A673 (cell line): ENCODE measurements around the gene PHF20. TPM values are rescaled to one million over a fixed set of nuclear protein-coding genes. Genes with fewer than 3 reads are reported as not detected.
"Not testable (repeated sequence)": the region's sequence is repeated elsewhere in the genome, so short reads cannot be mapped to it uniquely, and the experiment has no call there.

ENCODE experiments used
- BruUV-seq: library from RNA; stranded (reverse); fragments of 400-500 nt; replicated peaks from 2 replicates; lab custom pipeline; 2021; lab: Mats Ljungman, UMichigan
- CTCF ChIA-PET: fragments of 300-600 bp; sonication (Branson Sonifier 250); formaldehyde crosslinking; loops from one replicate; lab custom pipeline; 2022; ENCODE audit warnings: antibody characterized with exemption; lab: Charles Lee
- POLR2A ChIA-PET: fragments of 300-600 bp; sonication (Branson Sonifier 250); formaldehyde crosslinking; loops from one replicate; lab custom pipeline; 2022; ENCODE audit warnings: antibody characterized with exemption; ENCODE audit not compliant: low non-redundant PET; lab: Charles Lee
- DNase-seq: peaks from one replicate; pipeline ENCODE4 v3.0.0-alpha.2; 2015; ENCODE audit warnings: low spot score
- H3K27ac ChIP-seq: fragments of 200-600 bp; sonication (generic); 2 replicates; pipeline ENCODE4 v1.5.1; 2016; ENCODE audit warnings: mixed run types, low read depth, mild to moderate bottlenecking, mixed read lengths, antibody characterized with exemption, low read length; ENCODE audit not compliant: poor library complexity, severe bottlenecking
- H3K27me3 ChIP-seq: fragments of 200-600 bp; sonication (generic); replicated peaks from 2 replicates; pipeline ENCODE4 v1.6.1; 2017; ENCODE audit warnings: mixed run types, low read depth, mild to moderate bottlenecking, mixed read lengths, antibody characterized with exemption, low read length; ENCODE audit not compliant: insufficient read depth, poor library complexity
- H3K36me3 ChIP-seq: fragments of 200-600 bp; sonication (generic); 2 replicates; pipeline ENCODE4 v1.6.1; 2016; ENCODE audit warnings: mixed run types, mild to moderate bottlenecking, mixed read lengths, antibody characterized with exemption, low read length; ENCODE audit not compliant: insufficient read depth, poor library complexity, severe bottlenecking
- H3K4me1 ChIP-seq: fragments of 200-600 bp; sonication (generic); 2 replicates; pipeline ENCODE4 v1.6.1; 2017; ENCODE audit warnings: mixed run types, mild to moderate bottlenecking, mixed read lengths, antibody characterized with exemption, low read length; ENCODE audit not compliant: insufficient read depth, poor library complexity, severe bottlenecking
- H3K4me3 ChIP-seq: fragments of 200-600 bp; sonication (generic); 2 replicates; pipeline ENCODE4 v1.5.1; 2016; ENCODE audit warnings: low read depth, mixed run types, mild to moderate bottlenecking, mixed read lengths, low read length; ENCODE audit not compliant: poor library complexity, severe bottlenecking
- H3K9me3 ChIP-seq: fragments of 200-600 bp; sonication (generic); 2 replicates; pipeline ENCODE4 v1.6.1; 2016; ENCODE audit warnings: mixed run types, low read depth, mild to moderate bottlenecking, mixed read lengths, antibody characterized with exemption, low read length; ENCODE audit not compliant: poor library complexity, severe bottlenecking
- CTCF ChIP-seq: fragments of 300-800, 200-600 bp; sonication (generic); conservative IDR thresholded peaks from 2 replicates; pipeline ENCODE4 v1.5.1; 2017; ENCODE audit warnings: low read depth, mild to moderate bottlenecking, antibody characterized with exemption, low read length, moderate library complexity, mixed read lengths
- EZH2 ChIP-seq: fragments of 200-600 bp; sonication (generic); IDR thresholded peaks from 2 replicates; pipeline ENCODE4 v1.6.1; 2017; ENCODE audit warnings: borderline replicate concordance, low read depth, mild to moderate bottlenecking, mixed read lengths, antibody characterized with exemption, low read length; ENCODE audit not compliant: poor library complexity, severe bottlenecking
- intact Hi-C: fragments of 100-400 bp; cut with micrococcal nuclease; formaldehyde crosslinking; loops from one replicate; pipeline ENCODE4 v1.10.0; 2022; ENCODE audit not compliant: unreplicated experiment
- total RNA-seq: library from RNA; stranded (reverse); gene quantifications from 2 replicates; pipeline ENCODE4 v1.2.3, GENCODE V29; 2021

Gene PHF20
- total RNA-seq, 1 experiment from 2014 or later, result 43.0 TPM

- CTCF ChIA-PET, result no interaction called here
- no peaks in the 10 kb centered on the region for H3K9me3 ChIP-seq
- DNase-seq, result no peak
- intact Hi-C loops, result no loop called here
- TF ChIP-seq EZH2 (no peak), CTCF (no peak)
- H3K27ac ChIP-seq, result peak overlapping the region; percentile 68
- no TSS peak for BruUV-seq
- peaks cover 38% of the 10 kb centered on the region for H3K4me1 ChIP-seq
- no peaks in the 10 kb centered on the region for H3K36me3 ChIP-seq
- POLR2A ChIA-PET, result no interaction called here
- peak overlapping the region; percentile 78 for H3K4me3 ChIP-seq
- no peaks in the 10 kb centered on the region for H3K27me3 ChIP-seq
Measured at GRCh38 chr20:35773154-35773751, 1.4 kb downstream of the PHF20 start.

GRCh38 chr20:35774391-35774790 lies 2.6 kb downstream of the PHF20 start:
- Histone ChIP-seq H3K4me3 (no peak overlapping the region), H3K36me3 (peaks cover 7% of the 10 kb centered on the region), H3K9me3 (no peaks in the 10 kb centered on the region), H3K4me1 (peaks cover 28% of the 10 kb centered on the region), H3K27me3 (no peaks in the 10 kb centered on the region), H3K27ac (no peak overlapping the region)
- no peak for DNase-seq
- no TSS peak for BruUV-seq
- CTCF ChIA-PET, result no interaction called here
- intact Hi-C loops, result no loop called here
- POLR2A ChIA-PET, result no interaction called here
- no peak for TF ChIP-seq CTCF
- no peak for TF ChIP-seq EZH2

- Histone ChIP-seq H3K27me3 (no peaks in the 10 kb centered on the region), H3K4me3 (no peak overlapping the region), H3K27ac (peak overlapping the region; percentile 4), H3K36me3 (peaks cover 7% of the 10 kb centered on the region), H3K9me3 (no peaks in the 10 kb centered on the region), H3K4me1 (peaks cover 30% of the 10 kb centered on the region)
- POLR2A ChIA-PET, result no interaction called here
- intact Hi-C loops, result no loop called here
- peak; percentile 51 for DNase-seq
- TF ChIP-seq CTCF (no peak), EZH2 (no peak)
- CTCF ChIA-PET, result no interaction called here
- BruUV-seq, result no TSS peak
Measured at GRCh38 chr20:35776513-35777101, 4.8 kb downstream of the PHF20 start.

GRCh38 chr20:35783811-35784210 lies 12.0 kb downstream of the PHF20 start:
- H3K27me3 ChIP-seq, H3K4me1 ChIP-seq, intact Hi-C loops, H3K36me3 ChIP-seq, BruUV-seq, CTCF ChIA-PET, DNase-seq, H3K4me3 ChIP-seq, H3K27ac ChIP-seq, H3K9me3 ChIP-seq: not testable (repeated sequence)
- POLR2A ChIA-PET, result interaction anchor here (0.7 kb wide), 1 partner anchor 45 kb away, joined by 8 read pairs; no protein-coding TSS in a partner anchor

- intact Hi-C loops, H3K9me3 ChIP-seq, BruUV-seq, DNase-seq, H3K36me3 ChIP-seq, H3K27me3 ChIP-seq, CTCF ChIA-PET, H3K4me3 ChIP-seq, POLR2A ChIA-PET, H3K4me1 ChIP-seq, H3K27ac ChIP-seq: not testable (repeated sequence)
Measured at GRCh38 chr20:35785541-35785940, 13.7 kb downstream of the PHF20 start.
